Psoas muscle (tissue), 8 donors: ENCODE measurements around the gene ANKRD11. TPM values are rescaled to one million over a fixed set of nuclear protein-coding genes. Genes with fewer than 3 reads are reported as not detected.

Experiments used
- ATAC-seq, 4 donors: fragments of 200-7000 bp; cut with Tn5 transposase; one replicate each; pipeline ENCODE4 v1.9.1; 2020; ENCODE audit warnings: moderate library complexity in 3 of 4, mild to moderate bottlenecking in 2 of 4
- DNase-seq, 2 donors: peaks; one replicate each; pipeline ENCODE4 v3.0.0-alpha.2; 2020
- H3K27ac ChIP-seq: fragments of 200-600 bp; one replicate; pipeline ENCODE4 v1.8.0; 2022
- H3K27me3 ChIP-seq, 3 donors: fragments of 200-600 bp in 1 of 3; one replicate each; pipeline versions ENCODE4 v1.6.1 to v1.8.0; 2013 to 2022; ENCODE audit warnings: low read length in 2 of 3, mild to moderate bottlenecking in 2 of 3, moderate library complexity in 1 of 3; ENCODE audit not compliant: insufficient read depth in 3 of 3
- H3K36me3 ChIP-seq, 2 donors: fragments of 200-600 bp in 1 of 2; one replicate each; pipeline versions ENCODE4 v1.6.1 to v1.8.0; 2013 to 2022; ENCODE audit warnings: low read depth in 1 of 2, mild to moderate bottlenecking in 1 of 2, moderate library complexity in 1 of 2; ENCODE audit not compliant: insufficient read depth in 1 of 2
- H3K4me1 ChIP-seq: fragments of 200-600 bp; one replicate; pipeline ENCODE4 v1.8.0; 2022
- H3K4me3 ChIP-seq: fragments of 200-600 bp; one replicate; pipeline ENCODE4 v1.8.0; 2022; ENCODE audit warnings: mild to moderate bottlenecking
- H3K9me3 ChIP-seq: fragments of 200-600 bp; one replicate; pipeline ENCODE4 v1.8.0; 2022
- WGBS, 3 donors: extraction: QIAGEN DNeasy Blood & Tissue Kit; methylation state at CpG; one replicate each; pipeline versions ENCODE4 v1.1.6 to v1.1.7; 2013; 5-methylcytosine and 5-hydroxymethylcytosine counted together
- intact Hi-C, 2 donors: fragments of 100-400 bp; cut with DNase I; formaldehyde crosslinking; loops; one replicate each; pipeline versions ENCODE4 v1.11.0 to v1.14.2; 2022
- polyA plus RNA-seq, 3 donors: library from polyadenylated mRNA; stranded (reverse); fragments of 200-250 nt; gene quantifications; one replicate each; pipeline ENCODE4 v1.2.3, GENCODE V29; 2013
- total RNA-seq, 4 donors: library from RNA; stranded (reverse); fragmentation: NEBNext Ultra II Directional in 2 of 4; extraction: Animal tissue kit (Norgen Biotek cat#: 25700) in 2 of 4; gene quantifications; one replicate each; pipeline versions ENCODE4 v1.2.1 to v1.2.4, GENCODE V29; 2021 to 2023
- TF ChIP-seq, protein P1 (sequence below): fragments of 200-600 bp; IDR thresholded peaks from one replicate; pipeline ENCODE4 v1.8.0; 2022; ENCODE audit warnings: antibody characterized with exemption
- donor health status: healthy with polysubstance abuse.
- donor health status: DM: no; HTN: no; CAD: no; lungs with moderate emphysema.
- donor health status: Bipolar disorder and iron deficiency.
- donor health status: healthy.
- donor health status: DM: yes; HTN: yes; CAD: no.
- donor health status: DM: no; HTN: no; CAD: no.
- donor health status: DM: no; HTN: no; CAD: no.
- donor health status: DM: yes; HTN: yes; CAD: no.

ANKRD11 gene
- total and polyA plus RNA-seq, 7 donors: 22.3 to 72.8 (median 57.2) TPM

DNA sequence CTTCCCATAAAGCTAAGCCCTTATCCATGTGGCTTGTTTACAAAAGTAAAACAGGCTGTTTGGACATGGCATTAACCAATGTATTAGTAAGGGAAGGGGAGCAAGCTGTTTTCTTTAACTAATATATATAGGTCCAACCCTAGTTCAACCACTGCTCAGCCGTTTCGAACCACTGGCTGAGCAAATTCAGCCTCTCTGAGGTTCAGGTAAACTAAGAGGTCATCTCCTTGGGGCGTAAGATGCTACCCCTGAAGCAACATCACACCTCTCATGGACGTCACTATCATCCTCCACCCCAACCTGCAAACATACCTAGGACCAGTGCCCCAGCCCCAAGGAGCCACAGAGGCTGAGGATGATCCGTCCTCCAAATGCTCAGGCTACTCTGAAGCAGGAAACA lies 45.2 kb downstream of the ANKRD11 start:
- Histone ChIP-seq H3K4me1 (peaks cover 87% of the 10 kb centered on the region), H3K36me3 (no peaks in the 10 kb centered on the region), H3K27me3 (no peaks in the 10 kb centered on the region), H3K4me3 (no peak overlapping the region), H3K27ac (peak overlapping the region; percentile 83), H3K9me3 (no peaks in the 10 kb centered on the region)
- no peak for DNase-seq
- ATAC-seq: no peak
- TF ChIP-seq, protein P1, sequence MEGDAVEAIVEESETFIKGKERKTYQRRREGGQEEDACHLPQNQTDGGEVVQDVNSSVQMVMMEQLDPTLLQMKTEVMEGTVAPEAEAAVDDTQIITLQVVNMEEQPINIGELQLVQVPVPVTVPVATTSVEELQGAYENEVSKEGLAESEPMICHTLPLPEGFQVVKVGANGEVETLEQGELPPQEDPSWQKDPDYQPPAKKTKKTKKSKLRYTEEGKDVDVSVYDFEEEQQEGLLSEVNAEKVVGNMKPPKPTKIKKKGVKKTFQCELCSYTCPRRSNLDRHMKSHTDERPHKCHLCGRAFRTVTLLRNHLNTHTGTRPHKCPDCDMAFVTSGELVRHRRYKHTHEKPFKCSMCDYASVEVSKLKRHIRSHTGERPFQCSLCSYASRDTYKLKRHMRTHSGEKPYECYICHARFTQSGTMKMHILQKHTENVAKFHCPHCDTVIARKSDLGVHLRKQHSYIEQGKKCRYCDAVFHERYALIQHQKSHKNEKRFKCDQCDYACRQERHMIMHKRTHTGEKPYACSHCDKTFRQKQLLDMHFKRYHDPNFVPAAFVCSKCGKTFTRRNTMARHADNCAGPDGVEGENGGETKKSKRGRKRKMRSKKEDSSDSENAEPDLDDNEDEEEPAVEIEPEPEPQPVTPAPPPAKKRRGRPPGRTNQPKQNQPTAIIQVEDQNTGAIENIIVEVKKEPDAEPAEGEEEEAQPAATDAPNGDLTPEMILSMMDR: no peak
- 80 to 87% (median 84%) methylated on average over 5 of the region's 5 CpGs for WGBS, 3 donors
- intact Hi-C loops: loop anchor here in 1 of 2 donors (5.0 kb wide), 1 partner anchor 37 kb away; no protein-coding TSS in a partner anchor

DNA sequence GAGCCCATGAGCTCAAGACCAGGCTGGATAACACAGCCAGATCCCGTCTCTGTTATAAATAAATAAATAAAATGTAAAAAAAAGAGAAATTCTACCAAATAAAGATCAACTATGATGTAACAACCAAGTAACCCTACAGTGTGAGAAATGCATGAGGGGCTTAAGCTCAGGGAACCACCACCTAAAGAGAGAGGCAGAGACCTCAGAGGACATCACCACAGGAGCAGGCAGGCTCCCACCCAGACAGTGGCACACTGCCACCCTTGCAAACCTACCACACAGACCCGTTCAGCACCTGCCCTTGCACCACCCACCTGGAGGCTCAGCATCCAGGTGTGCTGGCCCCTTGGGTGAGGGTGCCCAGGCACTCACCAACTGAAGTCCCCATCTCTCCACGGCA lies 45.6 kb downstream of the ANKRD11 start:
- no peak overlapping the region for H3K4me3 ChIP-seq
- DNase-seq (no peak), ATAC-seq (no peak)
- intact Hi-C loops: loop anchor here (5.0 kb wide), 2 partner anchors 33 to 38 kb away; no protein-coding TSS in a partner anchor
- H3K36me3 ChIP-seq: no peaks in the 10 kb centered on the region
- TF ChIP-seq, protein P1: no peak
- peak overlapping the region; percentile 83 for H3K27ac ChIP-seq
- peaks cover 91% of the 10 kb centered on the region for H3K4me1 ChIP-seq
- WGBS, 3 donors: 40 to 57% (median 45%) methylated on average over 3 of the region's 3 CpGs
- no peaks in the 10 kb centered on the region for H3K9me3 ChIP-seq
- H3K27me3 ChIP-seq: no peaks in the 10 kb centered on the region

DNA sequence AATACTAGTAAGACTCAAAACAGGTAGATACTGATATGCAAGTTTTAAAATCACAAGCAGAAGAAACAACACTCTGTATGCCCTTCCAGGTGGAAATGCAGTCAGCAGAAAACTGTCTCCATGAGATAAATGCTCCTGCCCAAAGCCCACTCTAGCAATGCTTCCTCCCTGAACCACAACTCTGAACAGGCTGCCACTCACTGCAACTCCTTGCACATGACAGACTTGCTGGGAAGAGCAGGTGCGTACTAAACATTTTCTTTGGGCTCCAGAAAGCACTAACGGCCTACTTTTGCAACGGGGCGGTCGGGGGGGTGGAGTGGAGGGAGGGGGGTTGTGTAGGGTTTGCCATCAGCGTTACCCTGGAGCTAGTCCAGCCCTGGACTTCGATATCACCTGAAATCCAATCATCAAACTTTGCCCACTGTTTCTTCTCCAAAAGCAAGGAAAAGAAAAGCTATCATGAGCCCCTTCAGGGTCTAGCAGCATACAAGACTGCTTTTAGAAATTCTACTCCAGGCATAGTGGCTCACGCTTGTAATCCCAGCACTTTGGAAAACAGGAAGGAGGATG lies 46.1 kb downstream of the ANKRD11 start:
- peak overlapping the region; percentile 83 for H3K27ac ChIP-seq
- peaks cover 93% of the 10 kb centered on the region for H3K4me1 ChIP-seq
- TF ChIP-seq, protein P1: no peak
- no peaks in the 10 kb centered on the region for H3K27me3 ChIP-seq
- H3K9me3 ChIP-seq: no peaks in the 10 kb centered on the region
- intact Hi-C loops: loop anchor here in 1 of 2 donors (5.0 kb wide), 1 partner anchor 33 kb away; no protein-coding TSS in a partner anchor
- no peak for ATAC-seq
- no peaks in the 10 kb centered on the region for H3K36me3 ChIP-seq
- no peak for DNase-seq
- H3K4me3 ChIP-seq: no peak overlapping the region
- WGBS, 3 donors: 19 to 36% (median 24%) methylated on average over 8 of the region's 8 CpGs

DNA sequence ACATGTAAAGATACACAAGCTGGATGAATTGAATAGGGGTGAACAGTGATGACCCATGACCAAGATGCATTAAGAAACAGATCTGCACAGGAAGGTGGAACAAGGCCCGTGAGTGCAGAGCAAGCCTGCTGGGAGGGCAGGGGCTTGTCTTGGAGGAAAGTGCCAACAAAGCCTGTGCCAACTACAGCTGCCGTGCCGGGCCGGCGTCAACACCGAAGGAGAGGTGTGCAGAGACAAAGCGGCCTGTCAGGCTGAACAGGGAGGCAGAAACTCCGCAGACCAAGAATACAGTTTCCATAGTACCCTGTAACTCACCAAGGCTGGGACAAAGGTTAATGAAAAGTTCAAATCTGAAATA lies 46.7 kb downstream of the ANKRD11 start:
- no peaks in the 10 kb centered on the region for H3K9me3 ChIP-seq
- H3K27me3 ChIP-seq: no peaks in the 10 kb centered on the region
- peak in 1 of 4 donors; percentile 16 for ATAC-seq
- intact Hi-C loops: loop anchor here in 1 of 2 donors (5.0 kb wide), 1 partner anchor 34 kb away; no protein-coding TSS in a partner anchor
- peaks cover 93% of the 10 kb centered on the region for H3K4me1 ChIP-seq
- no peaks in the 10 kb centered on the region for H3K36me3 ChIP-seq
- WGBS, 3 donors: 24 to 42% (median 32%) methylated on average over 8 of the region's 8 CpGs
- TF ChIP-seq, protein P1: no peak
- no peak for DNase-seq
- no peak overlapping the region for H3K4me3 ChIP-seq
- H3K27ac ChIP-seq: peak overlapping the region; percentile 83
